HAP-1 (cell line): ENCODE results near the gene OTUD1.

Experiments
- DNase-seq, 2 experiments: peaks; one replicate each; pipeline ENCODE4 v3.0.0-alpha.2; 2016 to 2020; ENCODE audit warnings: low spot score in 2 of 2
- H3K27me3 ChIP-seq: fragments of 250-450 bp; sonication (Bioruptor Pico); 2 replicates; pipeline ENCODE4 v1.5.1; 2020; ENCODE audit warnings: low read depth, mild to moderate bottlenecking, moderate library complexity
- H3K36me3 ChIP-seq: fragments of 250-450 bp; sonication (Bioruptor Pico); replicated peaks from 2 replicates; pipeline ENCODE4 v1.5.1; 2020; ENCODE audit warnings: mild to moderate bottlenecking
- H3K4me1 ChIP-seq: fragments of 250-450 bp; sonication (Bioruptor Pico); 2 replicates; pipeline ENCODE4 v1.5.1; 2020; ENCODE audit warnings: mild to moderate bottlenecking
- H3K4me3 ChIP-seq: fragments of 250-450 bp; sonication (Bioruptor Pico); 2 replicates; pipeline ENCODE4 v1.5.1; 2020; ENCODE audit warnings: mild to moderate bottlenecking, moderate library complexity
- H3K9me3 ChIP-seq: fragments of 250-450 bp; sonication (Bioruptor Pico); 2 replicates; pipeline ENCODE4 v1.5.1; 2020; ENCODE audit warnings: mild to moderate bottlenecking, moderate library complexity
- in situ Hi-C: fragments of 300-500 bp; cut with MboI; formaldehyde crosslinking; loops from 3 replicates; pipeline ENCODE4 v1.14.3; 2020; ENCODE audit warnings: low sequenced_read_pairs, inconsistent platforms, mixed read lengths

The OTUD1 gene

DNA sequence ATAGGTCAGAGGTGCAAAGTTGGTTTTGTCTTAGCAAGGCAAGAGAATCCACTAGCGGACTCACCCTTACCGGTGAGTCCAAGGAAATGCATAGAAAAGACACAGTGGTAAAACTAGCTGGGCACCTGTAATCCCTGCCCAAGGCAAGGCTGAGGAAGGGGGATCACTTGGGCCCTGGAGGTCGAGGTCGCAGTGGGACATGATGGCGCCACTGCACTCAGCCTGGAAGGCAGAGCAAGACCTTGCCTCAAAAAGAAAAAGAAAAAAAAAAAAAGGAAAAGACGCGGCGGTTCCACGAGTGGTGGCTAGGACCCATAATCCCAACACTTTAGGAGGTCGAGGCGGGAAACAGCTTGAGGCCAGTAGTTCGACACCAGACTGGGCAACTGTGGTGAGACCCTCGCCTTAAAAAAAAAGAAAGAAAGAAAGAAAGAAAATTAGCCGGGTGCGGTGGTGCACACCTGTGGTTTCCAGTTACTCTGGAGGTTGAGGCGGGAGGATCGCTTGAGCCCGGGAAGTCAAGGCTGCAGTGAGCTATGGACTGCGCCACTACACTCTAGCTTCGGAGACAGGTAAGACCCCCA lies 820 bp upstream of the OTUD1 start:
- Histone ChIP-seq H3K4me3 (peak overlapping the region; percentile 40), H3K27me3 (no peaks in the 10 kb centered on the region), H3K4me1 (peaks cover 14% of the 10 kb centered on the region), H3K9me3 (no peaks in the 10 kb centered on the region), H3K36me3 (no peaks in the 10 kb centered on the region)
- DNase-seq: no peak
- in situ Hi-C loops: no loop called here

DNA sequence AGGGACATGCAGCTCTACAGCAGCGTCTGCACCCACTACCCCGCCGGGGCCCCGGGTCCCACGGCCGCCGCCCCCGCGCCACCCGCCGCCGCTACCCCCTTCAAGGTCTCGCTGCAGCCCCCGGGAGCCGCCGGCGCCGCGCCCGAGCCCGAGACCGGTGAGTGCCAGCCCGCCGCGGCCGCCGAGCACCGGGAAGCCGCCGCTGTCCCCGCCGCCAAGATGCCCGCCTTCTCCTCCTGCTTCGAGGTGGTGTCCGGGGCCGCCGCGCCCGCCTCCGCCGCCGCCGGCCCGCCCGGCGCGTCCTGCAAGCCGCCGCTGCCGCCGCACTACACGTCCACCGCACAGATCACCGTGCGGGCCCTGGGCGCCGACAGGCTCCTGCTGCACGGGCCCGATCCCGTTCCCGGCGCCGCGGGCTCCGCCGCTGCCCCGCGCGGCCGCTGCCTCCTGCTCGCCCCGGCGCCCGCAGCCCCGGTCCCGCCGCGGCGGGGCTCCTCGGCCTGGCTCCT lies 631 bp downstream of the OTUD1 start:
- H3K9me3 ChIP-seq: no peaks in the 10 kb centered on the region
- peak overlapping the region; percentile 54 for H3K4me3 ChIP-seq
- no peaks in the 10 kb centered on the region for H3K36me3 ChIP-seq
- in situ Hi-C loops: no loop called here
- DNase-seq: peak in 1 of 2 experiments; percentile 40
- H3K27me3 ChIP-seq: no peaks in the 10 kb centered on the region
- H3K4me1 ChIP-seq: peaks cover 14% of the 10 kb centered on the region

DNA sequence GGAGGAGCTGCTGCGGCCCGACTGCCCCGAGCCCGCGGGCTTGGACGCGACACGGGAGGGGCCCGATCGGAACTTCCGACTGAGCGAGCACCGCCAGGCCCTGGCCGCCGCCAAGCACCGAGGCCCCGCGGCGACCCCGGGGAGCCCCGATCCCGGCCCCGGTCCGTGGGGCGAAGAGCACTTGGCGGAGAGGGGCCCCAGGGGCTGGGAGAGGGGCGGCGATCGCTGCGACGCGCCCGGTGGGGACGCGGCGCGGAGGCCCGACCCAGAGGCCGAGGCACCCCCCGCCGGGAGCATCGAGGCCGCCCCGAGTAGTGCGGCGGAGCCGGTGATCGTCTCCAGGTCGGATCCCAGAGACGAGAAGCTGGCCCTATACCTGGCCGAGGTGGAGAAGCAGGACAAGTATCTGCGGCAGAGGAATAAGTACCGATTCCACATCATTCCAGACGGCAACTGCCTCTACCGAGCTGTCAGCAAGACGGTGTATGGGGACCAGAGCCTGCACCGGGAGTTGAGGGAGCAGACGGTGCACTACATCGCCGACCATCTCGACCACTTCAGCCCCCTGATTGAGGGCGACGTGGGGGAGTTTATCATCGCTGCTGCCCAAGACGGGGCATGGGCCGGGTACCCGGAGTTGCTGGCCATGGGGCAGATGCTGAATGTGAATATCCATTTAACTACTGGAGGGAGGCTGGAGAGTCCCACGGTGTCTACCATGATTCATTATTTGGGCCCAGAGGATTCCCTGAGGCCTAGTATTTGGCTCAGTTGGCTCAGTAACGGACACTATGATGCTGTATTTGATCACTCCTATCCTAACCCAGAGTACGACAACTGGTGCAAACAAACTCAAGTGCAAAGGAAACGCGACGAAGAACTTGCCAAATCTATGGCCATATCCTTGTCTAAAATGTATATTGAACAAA lies 1.4 kb downstream of the OTUD1 start:
- in situ Hi-C loops: no loop called here
- Histone ChIP-seq H3K36me3 (no peaks in the 10 kb centered on the region), H3K9me3 (no peaks in the 10 kb centered on the region), H3K4me1 (peaks cover 14% of the 10 kb centered on the region), H3K4me3 (peak overlapping the region; percentile 49), H3K27me3 (no peaks in the 10 kb centered on the region)
- peak; percentile 21 to 37 for DNase-seq

DNA sequence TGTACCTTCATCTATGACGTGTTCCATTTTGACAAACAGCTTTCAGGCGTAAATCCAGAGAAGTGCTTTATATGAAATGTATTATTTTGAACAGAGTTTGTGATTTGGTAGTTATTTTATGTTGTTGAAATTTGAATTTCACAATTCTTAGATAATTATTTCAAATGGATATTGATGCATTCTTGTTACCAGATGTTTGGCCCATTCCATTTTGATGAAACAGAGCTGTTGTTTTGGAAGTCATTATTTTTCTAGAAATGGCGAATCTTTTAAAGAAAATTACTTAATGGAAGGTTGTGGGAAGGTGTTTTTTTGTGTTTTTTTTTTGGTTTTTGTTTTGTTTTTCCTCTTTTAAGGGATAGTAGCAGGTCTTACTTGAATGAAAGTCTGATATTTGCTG lies 2.4 kb downstream of the OTUD1 start:
- in situ Hi-C loops: no loop called here
- no peak for DNase-seq
- no peaks in the 10 kb centered on the region for H3K36me3 ChIP-seq
- H3K9me3 ChIP-seq: no peaks in the 10 kb centered on the region
- H3K27me3 ChIP-seq: no peaks in the 10 kb centered on the region
- H3K4me1 ChIP-seq: peaks cover 14% of the 10 kb centered on the region
- H3K4me3 ChIP-seq: peak overlapping the region; percentile 49

DNA sequence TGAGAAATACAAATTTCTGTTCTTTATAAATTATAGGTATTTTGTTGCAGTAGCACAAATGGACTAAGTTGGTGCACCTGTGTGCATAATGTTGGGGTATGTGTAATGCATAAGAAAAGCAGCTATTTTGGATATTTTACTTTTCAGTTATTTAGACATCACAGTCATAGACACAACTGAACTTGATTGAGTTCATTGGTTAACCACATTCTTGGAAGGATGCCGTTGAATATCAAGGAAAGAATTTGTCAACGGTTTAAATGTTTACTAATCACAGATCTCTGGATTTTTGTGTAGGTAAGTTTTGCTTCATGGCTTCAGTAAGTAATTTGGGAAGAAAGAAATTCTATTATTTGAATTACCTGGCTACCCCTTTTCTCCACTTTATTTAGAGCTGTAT lies 4.1 kb downstream of the OTUD1 start:
- Histone ChIP-seq H3K4me1 (peaks cover 14% of the 10 kb centered on the region), H3K9me3 (no peaks in the 10 kb centered on the region), H3K4me3 (no peak overlapping the region), H3K27me3 (no peaks in the 10 kb centered on the region), H3K36me3 (no peaks in the 10 kb centered on the region)
- in situ Hi-C loops: no loop called here
- DNase-seq: no peak

DNA sequence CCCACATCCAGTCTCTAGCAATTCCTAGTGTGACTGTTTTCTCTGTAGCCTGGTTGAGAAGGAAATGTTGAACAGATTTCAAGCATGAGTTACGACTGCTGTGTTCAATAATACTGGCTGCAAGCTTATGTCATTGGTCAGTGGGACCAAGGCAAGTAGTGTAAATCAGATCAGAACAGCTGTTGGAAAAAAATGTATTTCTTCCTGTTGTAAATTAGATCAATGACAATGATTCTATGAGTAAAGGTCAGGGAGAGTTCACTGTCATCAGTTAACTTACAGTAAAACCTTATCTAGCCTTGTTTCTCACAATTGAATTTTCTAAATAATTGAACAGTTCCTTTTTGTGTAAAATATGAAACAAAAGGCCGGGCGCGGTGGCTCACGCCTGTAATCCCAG lies 6.7 kb downstream of the OTUD1 start:
- no peaks in the 10 kb centered on the region for H3K27me3 ChIP-seq
- H3K9me3 ChIP-seq: no peaks in the 10 kb centered on the region
- H3K4me3 ChIP-seq: no peak overlapping the region
- in situ Hi-C loops: no loop called here
- H3K4me1 ChIP-seq: peaks cover 14% of the 10 kb centered on the region
- H3K36me3 ChIP-seq: no peaks in the 10 kb centered on the region
- no peak for DNase-seq

DNA sequence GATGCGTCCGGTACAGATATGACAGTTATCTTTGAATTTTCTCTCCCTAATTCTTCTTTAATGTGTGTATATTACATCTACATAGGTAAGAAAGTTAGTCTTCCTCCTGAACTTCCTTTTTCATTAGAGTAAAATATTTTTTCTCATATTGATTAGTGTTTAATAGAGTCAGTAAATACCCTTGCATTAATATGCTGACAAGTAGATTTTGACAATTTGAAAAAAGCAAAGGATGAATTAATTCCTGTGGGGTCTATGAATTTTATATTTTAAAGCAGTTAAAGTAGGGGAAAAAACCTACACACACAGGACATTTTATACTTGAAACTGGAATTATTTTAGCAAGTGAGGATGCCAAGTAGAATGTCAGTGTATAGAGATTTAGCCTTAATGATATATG lies 9.4 kb downstream of the OTUD1 start:
- no peak for DNase-seq
- H3K36me3 ChIP-seq: no peaks in the 10 kb centered on the region
- in situ Hi-C loops: no loop called here
- H3K4me3 ChIP-seq: no peak overlapping the region
- no peaks in the 10 kb centered on the region for H3K27me3 ChIP-seq
- no peaks in the 10 kb centered on the region for H3K9me3 ChIP-seq
- no peaks in the 10 kb centered on the region for H3K4me1 ChIP-seq

DNA sequence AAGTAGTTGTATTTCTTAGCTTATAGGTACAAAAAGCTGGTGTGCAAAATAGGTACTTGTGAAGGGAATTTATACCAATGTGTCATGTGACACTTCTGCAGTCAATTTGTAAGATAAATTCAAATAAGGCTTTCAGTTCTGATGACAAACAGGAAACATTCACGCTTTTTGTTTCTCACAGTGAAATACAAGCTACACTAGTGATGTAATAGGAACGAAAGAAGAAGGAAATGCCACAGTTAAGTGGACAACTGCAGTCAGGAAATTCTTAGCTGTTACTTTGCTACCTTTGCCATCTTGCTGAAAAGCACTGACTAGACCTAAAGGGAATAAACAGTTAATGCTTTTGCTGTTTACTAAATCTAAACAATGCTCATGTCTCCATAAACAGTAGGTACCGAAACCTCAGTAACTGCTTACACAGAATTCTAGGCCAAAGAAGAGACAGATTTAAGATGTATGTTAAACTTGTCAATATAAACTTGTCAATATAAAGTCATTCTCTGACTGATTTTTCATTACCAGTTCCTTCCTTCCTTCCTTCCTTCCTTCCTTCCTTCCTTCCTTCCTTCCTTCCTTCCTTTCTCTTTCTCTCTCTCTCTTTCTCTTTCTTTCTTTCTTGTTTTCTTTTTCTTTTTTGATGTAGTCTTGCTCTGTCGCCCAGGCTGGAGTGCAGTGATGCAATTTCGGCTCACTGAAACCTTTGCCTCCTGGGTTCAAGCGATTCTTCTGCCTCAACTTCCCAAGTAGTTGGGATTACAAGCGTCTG lies 10.1 kb downstream of the OTUD1 start:
- no peaks in the 10 kb centered on the region for H3K4me1 ChIP-seq
- no peaks in the 10 kb centered on the region for H3K9me3 ChIP-seq
- DNase-seq: no peak
- no peaks in the 10 kb centered on the region for H3K36me3 ChIP-seq
- H3K4me3 ChIP-seq: no peak overlapping the region
- no peaks in the 10 kb centered on the region for H3K27me3 ChIP-seq
- in situ Hi-C loops: no loop called here

DNA sequence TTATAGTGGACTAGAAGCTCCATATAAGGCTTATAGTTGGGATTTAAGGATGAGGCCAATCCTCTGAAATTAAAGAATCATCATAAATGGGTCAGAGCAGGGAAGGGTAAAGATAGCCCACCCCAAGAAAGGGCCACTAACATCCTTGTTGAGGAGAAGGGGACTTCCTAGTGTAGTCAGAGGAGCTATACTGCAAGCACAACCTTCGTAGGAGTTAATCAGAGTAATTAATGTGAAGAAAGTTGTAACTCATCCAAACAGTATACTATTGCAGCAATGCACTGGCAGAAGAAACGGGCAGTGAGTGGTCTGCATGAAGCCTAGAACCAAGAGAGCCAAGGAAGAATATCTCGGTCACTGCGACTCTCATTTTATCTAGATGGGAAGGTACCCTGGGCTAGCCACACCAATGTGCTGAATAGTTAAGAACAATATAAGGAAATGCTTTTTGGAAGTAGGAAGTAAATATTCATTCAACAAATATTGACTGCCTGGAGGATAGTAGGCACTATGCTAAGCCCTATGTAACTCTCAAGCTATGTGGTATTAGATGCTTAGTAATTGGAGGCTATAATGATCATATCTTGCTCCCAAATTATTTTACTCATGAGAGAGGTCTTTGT lies 13.3 kb downstream of the OTUD1 start:
- no peaks in the 10 kb centered on the region for H3K27me3 ChIP-seq
- H3K9me3 ChIP-seq: no peaks in the 10 kb centered on the region; the same call in 1 of the 2 replicates
- no peak for DNase-seq
- no peaks in the 10 kb centered on the region for H3K4me1 ChIP-seq
- in situ Hi-C loops: no loop called here
- H3K4me3 ChIP-seq: no peak overlapping the region
- no peaks in the 10 kb centered on the region for H3K36me3 ChIP-seq

DNA sequence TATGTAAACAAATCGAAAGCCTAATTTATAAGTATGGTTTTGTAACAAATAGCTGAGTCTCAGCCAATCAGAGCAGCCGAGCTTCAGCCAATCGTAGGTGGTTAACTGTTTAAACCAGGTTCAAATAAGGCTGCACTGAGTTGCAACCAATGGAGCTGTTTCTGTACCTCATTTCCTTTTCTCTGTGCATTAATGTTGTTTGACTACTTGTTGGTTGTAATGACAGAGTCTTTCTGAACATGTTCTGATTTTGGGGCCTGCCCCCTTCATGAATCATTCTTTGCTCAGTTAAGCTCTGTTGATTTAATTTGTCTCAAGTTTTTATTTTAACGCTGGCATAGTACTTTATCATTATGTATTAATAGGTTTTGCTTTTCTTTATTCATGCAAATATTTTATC lies 14.6 kb downstream of the OTUD1 start:
- in situ Hi-C loops: no loop called here
- no peaks in the 10 kb centered on the region for H3K27me3 ChIP-seq
- H3K36me3 ChIP-seq: no peaks in the 10 kb centered on the region
- DNase-seq: no peak
- no peaks in the 10 kb centered on the region; the same call in 1 of the 2 replicates for H3K9me3 ChIP-seq
- H3K4me3 ChIP-seq: no peak overlapping the region
- no peaks in the 10 kb centered on the region for H3K4me1 ChIP-seq

DNA sequence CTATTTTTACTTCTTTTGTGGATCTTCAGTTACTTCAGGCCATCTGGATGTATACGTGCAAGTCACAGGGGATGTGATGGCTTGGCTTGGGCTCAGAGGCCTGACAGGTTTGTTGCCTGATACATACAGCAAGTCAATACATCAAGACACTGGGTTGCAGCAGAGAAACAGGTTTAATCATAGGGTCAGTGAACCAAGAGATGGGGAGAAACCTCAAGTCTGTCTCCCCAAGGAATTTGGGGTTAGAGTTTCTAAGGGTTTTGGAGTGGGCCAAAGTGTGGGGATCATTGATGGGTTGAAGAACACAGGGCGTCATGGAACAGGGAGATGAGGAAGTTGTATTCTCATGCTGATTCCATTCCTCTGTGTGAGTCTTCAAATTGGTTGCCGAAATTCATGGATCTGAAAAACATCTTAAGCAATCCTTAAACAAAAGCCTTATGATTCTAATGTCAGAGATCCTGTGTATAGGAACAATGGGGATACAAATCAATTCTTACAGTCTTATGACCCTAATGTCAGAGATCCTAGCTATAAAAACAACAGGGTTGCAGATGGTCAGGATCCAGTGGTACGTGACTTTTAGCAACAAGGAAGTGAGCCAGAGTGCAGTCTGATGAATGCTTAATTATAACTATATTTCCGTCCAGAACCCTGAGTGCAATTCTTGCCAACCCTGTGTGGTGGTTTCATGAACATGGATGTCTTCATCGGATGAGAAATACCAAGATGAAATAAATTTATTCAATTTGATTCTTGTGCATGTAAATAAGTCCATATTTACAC lies 18.9 kb downstream of the OTUD1 start:
- no peaks in the 10 kb centered on the region; the same call in 1 of the 2 replicates for H3K9me3 ChIP-seq
- DNase-seq: no peak
- no peak overlapping the region for H3K4me3 ChIP-seq
- no peaks in the 10 kb centered on the region for H3K36me3 ChIP-seq
- in situ Hi-C loops: no loop called here
- H3K27me3 ChIP-seq: no peaks in the 10 kb centered on the region
- no peaks in the 10 kb centered on the region for H3K4me1 ChIP-seq

DNA sequence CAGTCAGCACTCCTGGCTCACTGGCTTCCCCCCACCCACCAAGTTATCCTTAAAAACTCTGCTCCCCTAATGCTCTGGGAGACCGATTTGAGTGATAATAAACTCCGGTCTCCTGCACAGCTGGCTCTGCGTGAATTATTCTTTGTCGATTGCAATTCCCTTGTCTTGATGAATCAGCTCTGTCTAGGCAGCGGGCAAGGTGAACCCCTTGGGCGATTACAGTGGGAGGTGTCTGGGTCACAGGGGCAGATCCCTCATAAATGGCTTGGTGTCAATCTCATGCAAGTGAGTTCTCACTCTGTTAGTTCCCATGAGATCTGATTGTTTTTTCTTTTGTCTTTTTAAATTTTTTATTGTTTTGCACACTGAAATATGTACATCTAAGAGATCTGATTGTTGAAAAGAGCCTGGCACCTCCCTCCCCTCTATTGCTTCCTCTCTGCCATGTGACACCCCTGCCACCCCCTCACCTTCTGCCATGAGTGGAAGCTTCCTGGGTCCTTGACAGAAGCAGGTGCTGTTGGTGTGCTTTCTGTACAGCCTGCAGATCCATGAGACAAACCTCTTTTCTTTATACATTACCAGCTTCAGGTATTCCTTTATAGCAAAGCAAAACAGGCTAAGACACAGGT lies 20.5 kb downstream of the OTUD1 start:
- DNase-seq: no peak
- Histone ChIP-seq H3K4me3 (no peak overlapping the region), H3K9me3 (no peaks in the 10 kb centered on the region; the same call in 1 of the 2 replicates), H3K36me3 (no peaks in the 10 kb centered on the region), H3K4me1 (no peaks in the 10 kb centered on the region), H3K27me3 (0 out of 2 replicates have a peak, but pooled peaks cover 3% of the 10 kb centered on the region)
- in situ Hi-C loops: no loop called here
